H1 (cell line): ENCODE results near the gene GIT1. TPM values are rescaled to one million over a fixed set of nuclear protein-coding genes. Genes with fewer than 3 reads are reported as not detected.

ENCODE experiments used
- CTCF ChIA-PET: fragments of 300-600 bp; sonication (Branson Sonifier 250); formaldehyde crosslinking; loops from one replicate; lab custom pipeline; 2021; ENCODE audit not compliant: partially characterized antibody; lab: Charles Lee
- POLR2A ChIA-PET: fragments of 300-600 bp; sonication (Branson Sonifier 250); formaldehyde crosslinking; loops from one replicate; lab custom pipeline; 2021; ENCODE audit warnings: inconsistent platforms; ENCODE audit not compliant: partially characterized antibody; lab: Charles Lee
- DNase-seq, 2 experiments: peaks; one replicate each; pipeline versions ENCODE4 v3.0.0 to v3.0.0-alpha.2; 2010 to 2022; ENCODE audit warnings: low spot score in 2 of 2, low read depth in 1 of 2, mixed read lengths in 1 of 2
- FAIRE-seq: peaks from 2 replicates; lab custom pipeline; 2011; peaks lifted over from hg19 to GRCh38; lab: Jason Lieb, UNC
- H2AFZ ChIP-seq: 2 replicates; pipeline ENCODE4 v1.8.1; 2012; ENCODE audit warnings: low read length, inconsistent platforms
- H2AK5ac ChIP-seq: 2 replicates; pipeline ENCODE4 v1.6.1; 2013; ENCODE audit warnings: low read depth, low read length
- H2BK120ac ChIP-seq: replicated peaks from 2 replicates; pipeline ENCODE3; 2013; ENCODE audit warnings: low read depth, low read length, inconsistent platforms
- H2BK12ac ChIP-seq: 2 replicates; pipeline ENCODE4 v1.6.1; 2013; ENCODE audit warnings: low read depth, low read length
- H2BK15ac ChIP-seq: 2 replicates; pipeline ENCODE4 v1.6.1; 2013; ENCODE audit warnings: low read length
- H2BK20ac ChIP-seq: 2 replicates; pipeline ENCODE4 v1.6.1; 2013; ENCODE audit warnings: low read length
- H2BK5ac ChIP-seq: 2 replicates; pipeline ENCODE4 v1.6.1; 2013; ENCODE audit warnings: low read depth, low read length
- H3K14ac ChIP-seq: 2 replicates; pipeline ENCODE4 v1.6.1; 2013; ENCODE audit warnings: inconsistent platforms; ENCODE audit not compliant: insufficient read length
- H3K18ac ChIP-seq: 2 replicates; pipeline ENCODE4 v1.6.1; 2013; ENCODE audit warnings: low read length; ENCODE audit errors: extremely low read depth
- H3K23ac ChIP-seq: 2 replicates; pipeline ENCODE4 v1.6.1; 2013; ENCODE audit warnings: inconsistent platforms; ENCODE audit not compliant: insufficient read length
- H3K23me2 ChIP-seq: 2 replicates; pipeline ENCODE4 v1.6.1; 2013; ENCODE audit warnings: low read depth, low read length
- H3K27ac ChIP-seq: 2 replicates; pipeline ENCODE4 v1.6.1; 2011; ENCODE audit warnings: low read depth, low read length, inconsistent platforms
- H3K27me3 ChIP-seq, 4 experiments: replicated peaks in 1 of 4; 1 replicate in 1 of 4; 2 replicates in 3 of 4; pipeline versions ENCODE4 v1.6.1 to v1.8.1; 2011 to 2013; ENCODE audit warnings: low read length in 3 of 4, mild to moderate bottlenecking in 3 of 4, inconsistent platforms in 2 of 4, mixed read lengths in 2 of 4, moderate library complexity in 1 of 4; ENCODE audit not compliant: control insufficient read depth in 3 of 4, insufficient read depth in 3 of 4; ENCODE audit errors: extremely low read depth in 1 of 4
- H3K36me3 ChIP-seq, 4 experiments: 2 replicates each; pipeline versions ENCODE4 v1.6.1 to v1.8.1; 2011 to 2013; ENCODE audit warnings: mild to moderate bottlenecking in 4 of 4, low read length in 3 of 4, moderate library complexity in 2 of 4, control low read depth in 1 of 4, inconsistent platforms in 1 of 4; ENCODE audit not compliant: insufficient read depth in 4 of 4, control insufficient read depth in 2 of 4
- H3K4ac ChIP-seq: replicated peaks from 2 replicates; pipeline ENCODE3; 2013; ENCODE audit warnings: low read length, low read depth, mixed read lengths, inconsistent platforms; ENCODE audit not compliant: insufficient read length
- H3K4me1 ChIP-seq, 4 experiments: replicated peaks in 1 of 4; 1 replicate in 1 of 4; 2 replicates in 3 of 4; pipeline versions ENCODE4 v1.6.1 to v1.8.1; 2011 to 2013; ENCODE audit warnings: low read length in 3 of 4, inconsistent platforms in 2 of 4, mixed read lengths in 1 of 4; ENCODE audit not compliant: insufficient read depth in 4 of 4, control insufficient read depth in 3 of 4
- H3K4me2 ChIP-seq, 2 experiments: 2 replicates each; pipeline versions ENCODE4 v1.6.1 to v1.8.1; 2011 to 2013; ENCODE audit warnings: low read depth in 2 of 2, low read length in 2 of 2, control low read depth in 1 of 2, inconsistent platforms in 1 of 2, mild to moderate bottlenecking in 1 of 2; ENCODE audit not compliant: insufficient read depth in 1 of 2
- H3K4me3 ChIP-seq, 4 experiments: fragments of 200-600, 300-600 bp in 1 of 4; sonication (generic), shearing (Covaris generic), sonication (Bioruptor Twin) in 1 of 4; 2 replicates each; pipeline versions ENCODE4 v1.5.1 to v1.8.1; 2011 to 2016; ENCODE audit warnings: low read length in 4 of 4, low read depth in 3 of 4, control low read depth in 2 of 4, inconsistent platforms in 2 of 4, mild to moderate bottlenecking in 2 of 4, mixed read lengths in 1 of 4, moderate library complexity in 1 of 4; ENCODE audit not compliant: insufficient read depth in 2 of 4; ENCODE audit errors: extremely low read depth in 1 of 4
- H3K56ac ChIP-seq: replicated peaks from 2 replicates; pipeline ENCODE3; 2013; ENCODE audit warnings: low read depth, mild to moderate bottlenecking, mixed read lengths, low read length, inconsistent platforms; ENCODE audit not compliant: insufficient read length
- H3K79me1 ChIP-seq: 2 replicates; pipeline ENCODE4 v1.6.1; 2013; ENCODE audit warnings: low read depth, low read length, control low read depth
- H3K79me2 ChIP-seq, 2 experiments: 2 replicates each; pipeline versions ENCODE4 v1.6.1 to v1.8.1; 2012 to 2013; ENCODE audit warnings: low read length in 2 of 2, mild to moderate bottlenecking in 2 of 2, inconsistent platforms in 1 of 2; ENCODE audit not compliant: insufficient read depth in 2 of 2, control insufficient read depth in 1 of 2
- H3K9ac ChIP-seq, 4 experiments: replicated peaks in 1 of 4; 1 replicate in 1 of 4; 2 replicates in 3 of 4; pipeline versions ENCODE4 v1.6.1 to v1.8.1; 2011 to 2013; ENCODE audit warnings: low read depth in 3 of 4, low read length in 3 of 4, control low read depth in 2 of 4, mild to moderate bottlenecking in 2 of 4, moderate library complexity in 2 of 4, inconsistent platforms in 1 of 4; ENCODE audit errors: extremely low read depth in 1 of 4
- H3K9me3 ChIP-seq, 2 experiments: 2 replicates each; pipeline versions ENCODE4 v1.6.1 to v1.8.1; 2012 to 2013; ENCODE audit warnings: mild to moderate bottlenecking in 2 of 2, moderate library complexity in 2 of 2, control low read depth in 1 of 2, inconsistent platforms in 1 of 2, low read depth in 1 of 2, low read length in 1 of 2, mixed read lengths in 1 of 2; ENCODE audit not compliant: insufficient read depth in 2 of 2
- H4K20me1 ChIP-seq, 2 experiments: replicated peaks in 1 of 2; 2 replicates each; pipeline versions ENCODE3 to v1.8.1; 2011 to 2013; ENCODE audit warnings: inconsistent platforms in 2 of 2, low read length in 2 of 2, mild to moderate bottlenecking in 1 of 2; ENCODE audit not compliant: insufficient read depth in 2 of 2, control insufficient read depth in 1 of 2
- H4K5ac ChIP-seq: 2 replicates; pipeline ENCODE4 v1.6.1; 2013; ENCODE audit warnings: low read length, low read depth, mixed read lengths, inconsistent platforms; ENCODE audit not compliant: insufficient read length
- H4K8ac ChIP-seq: 2 replicates; pipeline ENCODE4 v1.8.0; 2013; ENCODE audit warnings: mild to moderate bottlenecking, moderate library complexity, low read length, inconsistent platforms; ENCODE audit not compliant: insufficient read depth; ENCODE audit errors: extremely low read depth
- H4K91ac ChIP-seq: replicated peaks from 2 replicates; pipeline ENCODE3; 2013; ENCODE audit warnings: low read length, mixed read lengths, inconsistent platforms; ENCODE audit not compliant: insufficient read length
- CBX5 ChIP-seq: fragments of 300-800, 300-1000 bp; sonication (generic); IDR thresholded peaks from 2 replicates; pipeline ENCODE4 v1.7.1; 2016; ENCODE audit warnings: antibody characterized with exemption, low read length, low read depth
- CEBPB ChIP-seq: IDR thresholded peaks from 2 replicates; pipeline ENCODE4 v1.6.1; 2012; ENCODE audit warnings: low read depth, low read length
- CREB1 ChIP-seq: IDR thresholded peaks from 2 replicates; pipeline ENCODE4 v1.6.1; 2012; ENCODE audit warnings: inconsistent platforms
- CTBP2 ChIP-seq: IDR thresholded peaks from 2 replicates; pipeline ENCODE4 v1.7.0; 2011; ENCODE audit warnings: borderline replicate concordance, mild to moderate bottlenecking, moderate library complexity, mixed read lengths, low read length; ENCODE audit not compliant: insufficient read depth, insufficient read length
- EP300 ChIP-seq, 2 experiments: IDR thresholded peaks; 1 replicate in 1 of 2; 2 replicates in 1 of 2; pipeline ENCODE4 v1.6.1; 2011 to 2012; ENCODE audit warnings: low read depth in 2 of 2, low read length in 2 of 2, mild to moderate bottlenecking in 2 of 2, borderline replicate concordance in 1 of 2, inconsistent platforms in 1 of 2, moderate library complexity in 1 of 2
- FOSL1 ChIP-seq: IDR thresholded peaks from 2 replicates; pipeline ENCODE4 v1.6.1; 2011; ENCODE audit warnings: mild to moderate bottlenecking, low read depth, low read length, moderate library complexity; ENCODE audit not compliant: insufficient read depth
- GABPA ChIP-seq: IDR thresholded peaks from 2 replicates; pipeline ENCODE4 v1.6.1; 2011; ENCODE audit warnings: mild to moderate bottlenecking, low read length, moderate library complexity, borderline replicate concordance; ENCODE audit not compliant: insufficient read depth
- JUN ChIP-seq: IDR thresholded peaks from 2 replicates; pipeline ENCODE4 v1.6.1; 2011; ENCODE audit warnings: low read depth, mild to moderate bottlenecking, improper control_type of control experiment, low read length
- PHF8 ChIP-seq: fragments of 200-600 bp; sonication (generic); conservative IDR thresholded peaks from 2 replicates; pipeline ENCODE4 v1.7.1; 2012; ENCODE audit warnings: low read depth, mild to moderate bottlenecking, inconsistent platforms, low read length, moderate library complexity
- RXRA ChIP-seq: IDR thresholded peaks from 2 replicates; pipeline ENCODE4 v1.6.1; 2011; ENCODE audit warnings: low read depth, mild to moderate bottlenecking, low read length, moderate library complexity; ENCODE audit not compliant: insufficient read depth
- SIN3A ChIP-seq, 2 experiments: IDR thresholded peaks in 1 of 2; conservative IDR thresholded peaks in 1 of 2; 2 replicates each; pipeline ENCODE4 v1.6.1; 2011 to 2012; ENCODE audit warnings: low read length in 2 of 2, improper control_type of control experiment in 1 of 2, low read depth in 1 of 2, mild to moderate bottlenecking in 1 of 2
- SP4 ChIP-seq: IDR thresholded peaks from 2 replicates; pipeline ENCODE4 v1.6.1; 2012; ENCODE audit warnings: low read length, inconsistent platforms
- TAF7 ChIP-seq: optimal IDR thresholded peaks from 2 replicates; pipeline ENCODE3; 2011; ENCODE audit warnings: low read depth, mild to moderate bottlenecking, inconsistent platforms, low read length, moderate library complexity, borderline replicate concordance
- TCF12 ChIP-seq: IDR thresholded peaks from 2 replicates; pipeline ENCODE4 v1.6.1; 2011; ENCODE audit warnings: low read depth, mild to moderate bottlenecking, low read length
- TEAD4 ChIP-seq: IDR thresholded peaks from 2 replicates; pipeline ENCODE4 v1.6.1; 2012; ENCODE audit warnings: low read depth, low read length, inconsistent platforms, mixed read lengths
- WGBS, 2 experiments: shearing (Covaris generic) in 1 of 2; methylation state at CpG; one replicate each; pipeline versions ENCODE4 v1.1.6 to v1.1.7; 2013 to 2015; ENCODE audit warnings: low lambda C conversion rate in 2 of 2, mixed read lengths in 2 of 2, inconsistent platforms in 1 of 2, low coverage in 1 of 2, missing lambda C conversion rate in 1 of 2; ENCODE audit not compliant: insufficient replicate concordance in 2 of 2, insufficient coverage in 1 of 2, insufficient read length in 1 of 2; ENCODE audit errors: extremely low coverage in 1 of 2, missing lambda C conversion rate in 1 of 2; 5-methylcytosine and 5-hydroxymethylcytosine counted together
- polyA plus RNA-seq, 7 experiments: library from polyadenylated mRNA; depleted of rRNA in 3 of 7; stranded (reverse) in 5 of 7; unstranded in 2 of 7; fragments of >200 nt in 5 of 7; fragments of 200-250 nt in 2 of 7; gene quantifications; 1 replicate in 5 of 7; 2 replicates in 1 of 7; 4 replicates in 1 of 7; pipeline versions ENCODE4 v1.2.1 to v1.2.3, GENCODE V29; 2011 to 2013; ENCODE audit warnings: missing spikeins in 2 of 7, mixed read lengths in 2 of 7
- total RNA-seq: library from RNA; stranded (reverse); fragmentation: NEBNext Ultra II Directional; extraction: Animal tissue kit (Norgen Biotek cat#: 25700); gene quantifications from 2 replicates; pipeline ENCODE4 v1.2.1, GENCODE V29; 2021

The GIT1 gene
- total and polyA plus RNA-seq, 2 of the 8 experiments (the other 6 are each of a cell fraction or from before 2014, with no cell fraction given), result 62.4 to 63.0 TPM

DNA sequence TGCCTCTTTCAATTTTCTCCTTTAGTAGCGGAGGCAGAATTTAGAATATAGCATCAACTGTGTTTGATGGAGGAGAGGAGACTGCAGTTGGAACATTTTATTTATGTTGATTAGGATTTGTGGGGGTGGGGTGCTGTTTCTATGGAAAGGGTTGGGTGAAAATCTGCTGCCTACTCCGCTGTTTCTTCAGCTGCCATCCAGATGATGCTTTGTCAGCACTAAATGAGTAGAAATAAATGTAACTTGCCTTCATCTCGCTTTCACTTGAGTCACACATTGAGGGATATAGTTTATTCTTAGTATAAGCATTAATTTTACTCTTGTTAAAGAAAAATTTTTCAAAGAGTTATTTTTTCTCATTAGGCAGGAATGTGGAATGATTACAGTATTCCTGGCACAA is 64.8 kb downstream of the GIT1 start:
- H3K27me3 ChIP-seq, result no peaks in the 10 kb centered on the region
- H2AFZ ChIP-seq, result no peak overlapping the region
- H2BK20ac ChIP-seq, result no peak overlapping the region
- no peaks in the 10 kb centered on the region for H3K23me2 ChIP-seq
- H2BK12ac ChIP-seq, result no peak overlapping the region
- H3K4me2 ChIP-seq, result no peak overlapping the region
- H4K8ac ChIP-seq, result no peak overlapping the region
- no peak overlapping the region for H2AK5ac ChIP-seq
- DNase-seq (no peak), FAIRE-seq (no peak)
- H3K36me3 ChIP-seq, result peaks cover 2 to 43% (median 14%) of the 10 kb centered on the region in 4 experiments; a peak in 6 of 8 replicates
- no peaks in the 10 kb centered on the region for H3K4me1 ChIP-seq
- no peak overlapping the region for H3K4me3 ChIP-seq
- no peak overlapping the region for H3K27ac ChIP-seq
- no peak overlapping the region for H3K4ac ChIP-seq
- no peak overlapping the region for H2BK5ac ChIP-seq
- ChIA-PET CTCF (interaction anchor here (1.0 to 2.9 kb wide), 3 partner anchors 11 to 155 kb away, joined by 3 to 20 read pairs (median 3); no protein-coding TSS in a partner anchor), POLR2A (no interaction called here)
- H3K14ac ChIP-seq, result no peak overlapping the region
- no peaks in the 10 kb centered on the region for H4K20me1 ChIP-seq
- no peak overlapping the region for H2BK120ac ChIP-seq
- no peak overlapping the region for H2BK15ac ChIP-seq
- 86% methylated on average over 3 of the region's 3 CpGs; no CpG with 5 or more reads in 1 of the 2 experiments for WGBS, 2 experiments
- no peak overlapping the region for H3K56ac ChIP-seq
- no peaks in the 10 kb centered on the region for H3K79me1 ChIP-seq
- no peak overlapping the region for H3K9ac ChIP-seq
- H3K9me3 ChIP-seq, result no peaks in the 10 kb centered on the region
- no peak overlapping the region for H3K23ac ChIP-seq
- H4K5ac ChIP-seq, result no peak overlapping the region
- H3K79me2 ChIP-seq, result no peaks in the 10 kb centered on the region
- H4K91ac ChIP-seq, result no peak overlapping the region
- H3K18ac ChIP-seq, result no peak overlapping the region
- TF ChIP-seq CBX5 (no peak), TAF7 (no peak), TEAD4 (no peak), CEBPB (no peak), CREB1 (no peak), TCF12 (no peak), RXRA (no peak), PHF8 (no peak), JUN (no peak), SP4 (no peak), EP300 (IDR thresholded peaks at IDR 0.05; ENCODE audit: borderline replicate concordance in 1 of 2, low read depth in 2 of 2, low read length in 2 of 2) (no peak), GABPA (no peak), SIN3A (conservative IDR thresholded peaks at IDR 0.05 in 1 of 2, IDR thresholded peaks at IDR 0.05 in 1 of 2; ENCODE audit: low read depth in 1 of 2, low read length in 2 of 2) (no peak), FOSL1 (no peak), CTBP2 (no peak)
